Breast epithelium (tissue), 3 donors: Measurements from ENCODE around the gene RELA.

Experiments
- CTCF ChIP-seq, 3 donors: fragments of 450-650 bp; IDR thresholded peaks; one replicate each; pipeline ENCODE4 v1.5.1; 2016 to 2017; ENCODE audit warnings: antibody characterized with exemption in 3 of 3, mild to moderate bottlenecking in 3 of 3, moderate library complexity in 3 of 3
- POLR2A ChIP-seq: fragments of 450-650 bp; IDR thresholded peaks from one replicate; pipeline ENCODE4 v1.6.1; 2016; ENCODE audit warnings: antibody characterized with exemption, mild to moderate bottlenecking, moderate library complexity

GRCh38 chr11:65634109-65634436, 28.6 kb downstream of the RELA start:
- TF ChIP-seq POLR2A (no peak), CTCF (IDR thresholded peaks at IDR 0.05) (no peak)
